ENCODE results near the gene PEX10. TPM values are rescaled to one million over a fixed set of nuclear protein-coding genes. Genes with fewer than 3 reads are reported as not detected.

PEX10 gene
- total and polyA plus RNA-seq, 10 of the 15 experiments (the other 5 are each of a cell fraction or from before 2014, with no cell fraction given) = 0.24 to 24.9 (median 16.8) TPM; not detected in 1

DNA sequence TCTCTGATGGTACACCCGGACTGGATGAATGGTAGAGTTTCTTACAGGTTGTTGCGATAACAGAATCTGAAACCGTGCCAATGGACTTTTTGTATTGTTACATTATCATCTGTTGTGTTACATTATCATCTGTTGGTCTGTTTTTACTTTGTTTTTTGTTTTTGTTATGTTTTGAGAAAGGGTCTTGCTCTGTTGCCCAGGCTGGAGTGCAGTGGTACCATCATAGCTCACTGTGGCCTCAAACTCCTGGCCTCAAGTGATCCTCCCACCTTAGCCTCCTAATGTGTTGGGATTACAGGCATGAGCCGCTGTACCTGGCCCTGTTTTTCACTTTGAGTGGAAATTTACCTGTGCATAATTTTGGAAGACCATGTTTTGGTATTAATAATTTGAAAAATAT lies 10.2 kb upstream of the PEX10 start:
- in situ Hi-C loops (cut with MboI) = no loop called here
- Histone ChIP-seq H3K27ac (ENCODE audit: control insufficient read depth, insufficient read depth) (no peak overlapping the region), H3K4me1 (ENCODE audit: control insufficient read depth, insufficient read depth, low read length) (no peaks in the 10 kb centered on the region), H3K4me2 (ENCODE audit: control insufficient read depth, insufficient read depth) (no peak overlapping the region), H3K79me2 (ENCODE audit: control insufficient read depth, insufficient read depth, low read length) (no peaks in the 10 kb centered on the region), H3K9ac (ENCODE audit: control insufficient read depth, insufficient read depth, low read length) (no peak overlapping the region), H3K4me3 (no peak overlapping the region), H3K27me3 (replicated peaks in 1 of 2; ENCODE audit: control insufficient read depth in 2 of 2, insufficient read depth in 2 of 2, low read length in 1 of 2) (no peaks in the 10 kb centered on the region), H3K36me3 (ENCODE audit: control insufficient read depth in 2 of 2, insufficient read depth in 2 of 2, low read length in 1 of 2) (no peaks in the 10 kb centered on the region), H2AFZ (ENCODE audit: control insufficient read depth, low read depth, low read length) (no peak overlapping the region), H3K9me3 (replicated peaks; ENCODE audit: control insufficient read depth, insufficient read depth, low read length) (peaks cover 2% of the 10 kb centered on the region; the same call in 1 of the 3 replicates), H4K20me1 (ENCODE audit: control insufficient read depth, insufficient read depth) (no peaks in the 10 kb centered on the region)
- ATAC-seq (no peak), DNase-seq (ENCODE audit: low read depth, low spot score) (no peak), FAIRE-seq (no peak)
- BruUV-seq (replicated peaks) = no TSS peak
- 36% methylated on average over 4 of the region's 4 CpGs for WGBS (ENCODE audit: insufficient coverage, insufficient replicate concordance, low lambda C conversion rate, missing lambda C conversion rate)
- intact Hi-C loops (cut with micrococcal nuclease; ENCODE audit: unreplicated experiment) = no loop called here
- ChIA-PET POLR2A (no interaction called here), SMC1A (ENCODE audit: uncharacterized antibody, unreplicated experiment) (no interaction called here), CTCF (no interaction called here), RAD21 (ENCODE audit: unreplicated experiment) (no interaction called here)
- TF ChIP-seq, protein P1, sequence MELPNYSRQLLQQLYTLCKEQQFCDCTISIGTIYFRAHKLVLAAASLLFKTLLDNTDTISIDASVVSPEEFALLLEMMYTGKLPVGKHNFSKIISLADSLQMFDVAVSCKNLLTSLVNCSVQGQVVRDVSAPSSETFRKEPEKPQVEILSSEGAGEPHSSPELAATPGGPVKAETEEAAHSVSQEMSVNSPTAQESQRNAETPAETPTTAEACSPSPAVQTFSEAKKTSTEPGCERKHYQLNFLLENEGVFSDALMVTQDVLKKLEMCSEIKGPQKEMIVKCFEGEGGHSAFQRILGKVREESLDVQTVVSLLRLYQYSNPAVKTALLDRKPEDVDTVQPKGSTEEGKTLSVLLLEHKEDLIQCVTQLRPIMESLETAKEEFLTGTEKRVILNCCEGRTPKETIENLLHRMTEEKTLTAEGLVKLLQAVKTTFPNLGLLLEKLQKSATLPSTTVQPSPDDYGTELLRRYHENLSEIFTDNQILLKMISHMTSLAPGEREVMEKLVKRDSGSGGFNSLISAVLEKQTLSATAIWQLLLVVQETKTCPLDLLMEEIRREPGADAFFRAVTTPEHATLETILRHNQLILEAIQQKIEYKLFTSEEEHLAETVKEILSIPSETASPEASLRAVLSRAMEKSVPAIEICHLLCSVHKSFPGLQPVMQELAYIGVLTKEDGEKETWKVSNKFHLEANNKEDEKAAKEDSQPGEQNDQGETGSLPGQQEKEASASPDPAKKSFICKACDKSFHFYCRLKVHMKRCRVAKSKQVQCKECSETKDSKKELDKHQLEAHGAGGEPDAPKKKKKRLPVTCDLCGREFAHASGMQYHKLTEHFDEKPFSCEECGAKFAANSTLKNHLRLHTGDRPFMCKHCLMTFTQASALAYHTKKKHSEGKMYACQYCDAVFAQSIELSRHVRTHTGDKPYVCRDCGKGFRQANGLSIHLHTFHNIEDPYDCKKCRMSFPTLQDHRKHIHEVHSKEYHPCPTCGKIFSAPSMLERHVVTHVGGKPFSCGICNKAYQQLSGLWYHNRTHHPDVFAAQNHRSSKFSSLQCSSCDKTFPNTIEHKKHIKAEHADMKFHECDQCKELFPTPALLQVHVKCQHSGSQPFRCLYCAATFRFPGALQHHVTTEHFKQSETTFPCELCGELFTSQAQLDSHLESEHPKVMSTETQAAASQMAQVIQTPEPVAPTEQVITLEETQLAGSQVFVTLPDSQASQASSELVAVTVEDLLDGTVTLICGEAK (IDR thresholded peaks at IDR 0.05; ENCODE audit: borderline replicate concordance) = no peak
- TF ChIP-seq, protein P2, sequence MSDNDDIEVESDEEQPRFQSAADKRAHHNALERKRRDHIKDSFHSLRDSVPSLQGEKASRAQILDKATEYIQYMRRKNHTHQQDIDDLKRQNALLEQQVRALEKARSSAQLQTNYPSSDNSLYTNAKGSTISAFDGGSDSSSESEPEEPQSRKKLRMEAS (IDR thresholded peaks at IDR 0.05; ENCODE audit: low read depth, low read length) = no peak
- TF ChIP-seq, protein P3, sequence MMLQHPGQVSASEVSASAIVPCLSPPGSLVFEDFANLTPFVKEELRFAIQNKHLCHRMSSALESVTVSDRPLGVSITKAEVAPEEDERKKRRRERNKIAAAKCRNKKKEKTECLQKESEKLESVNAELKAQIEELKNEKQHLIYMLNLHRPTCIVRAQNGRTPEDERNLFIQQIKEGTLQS (IDR thresholded peaks at IDR 0.05; ENCODE audit: borderline replicate concordance, extremely low read depth, low read depth, low read length) = no peak
- no peak for TF ChIP-seq RB1 (IDR thresholded peaks at IDR 0.05; ENCODE audit: borderline replicate concordance)
- TF ChIP-seq BMI1 (IDR thresholded peaks at IDR 0.05; ENCODE audit: borderline replicate concordance) = no peak
- TF ChIP-seq RCOR1 (conservative IDR thresholded peaks at IDR 0.05; ENCODE audit: low read depth, low read length) = no peak
- no peak for TF ChIP-seq BRCA1 (IDR thresholded peaks at IDR 0.05; ENCODE audit: low read depth, low read length)
- TF ChIP-seq ZNF217 (IDR thresholded peaks at IDR 0.05) = no peak
- TF ChIP-seq MEF2A (IDR thresholded peaks at IDR 0.05; ENCODE audit: insufficient read depth, low read depth, low read length) = no peak
- TF ChIP-seq ZSCAN29 (IDR thresholded peaks at IDR 0.05) = no peak
- TF ChIP-seq, protein P4, sequence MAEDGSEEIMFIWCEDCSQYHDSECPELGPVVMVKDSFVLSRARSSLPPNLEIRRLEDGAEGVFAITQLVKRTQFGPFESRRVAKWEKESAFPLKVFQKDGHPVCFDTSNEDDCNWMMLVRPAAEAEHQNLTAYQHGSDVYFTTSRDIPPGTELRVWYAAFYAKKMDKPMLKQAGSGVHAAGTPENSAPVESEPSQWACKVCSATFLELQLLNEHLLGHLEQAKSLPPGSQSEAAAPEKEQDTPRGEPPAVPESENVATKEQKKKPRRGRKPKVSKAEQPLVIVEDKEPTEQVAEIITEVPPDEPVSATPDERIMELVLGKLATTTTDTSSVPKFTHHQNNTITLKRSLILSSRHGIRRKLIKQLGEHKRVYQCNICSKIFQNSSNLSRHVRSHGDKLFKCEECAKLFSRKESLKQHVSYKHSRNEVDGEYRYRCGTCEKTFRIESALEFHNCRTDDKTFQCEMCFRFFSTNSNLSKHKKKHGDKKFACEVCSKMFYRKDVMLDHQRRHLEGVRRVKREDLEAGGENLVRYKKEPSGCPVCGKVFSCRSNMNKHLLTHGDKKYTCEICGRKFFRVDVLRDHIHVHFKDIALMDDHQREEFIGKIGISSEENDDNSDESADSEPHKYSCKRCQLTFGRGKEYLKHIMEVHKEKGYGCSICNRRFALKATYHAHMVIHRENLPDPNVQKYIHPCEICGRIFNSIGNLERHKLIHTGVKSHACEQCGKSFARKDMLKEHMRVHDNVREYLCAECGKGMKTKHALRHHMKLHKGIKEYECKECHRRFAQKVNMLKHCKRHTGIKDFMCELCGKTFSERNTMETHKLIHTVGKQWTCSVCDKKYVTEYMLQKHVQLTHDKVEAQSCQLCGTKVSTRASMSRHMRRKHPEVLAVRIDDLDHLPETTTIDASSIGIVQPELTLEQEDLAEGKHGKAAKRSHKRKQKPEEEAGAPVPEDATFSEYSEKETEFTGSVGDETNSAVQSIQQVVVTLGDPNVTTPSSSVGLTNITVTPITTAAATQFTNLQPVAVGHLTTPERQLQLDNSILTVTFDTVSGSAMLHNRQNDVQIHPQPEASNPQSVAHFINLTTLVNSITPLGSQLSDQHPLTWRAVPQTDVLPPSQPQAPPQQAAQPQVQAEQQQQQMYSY (CRISPR knock-in tag; IDR thresholded peaks at IDR 0.05) = no peak
- TF ChIP-seq, protein P5, sequence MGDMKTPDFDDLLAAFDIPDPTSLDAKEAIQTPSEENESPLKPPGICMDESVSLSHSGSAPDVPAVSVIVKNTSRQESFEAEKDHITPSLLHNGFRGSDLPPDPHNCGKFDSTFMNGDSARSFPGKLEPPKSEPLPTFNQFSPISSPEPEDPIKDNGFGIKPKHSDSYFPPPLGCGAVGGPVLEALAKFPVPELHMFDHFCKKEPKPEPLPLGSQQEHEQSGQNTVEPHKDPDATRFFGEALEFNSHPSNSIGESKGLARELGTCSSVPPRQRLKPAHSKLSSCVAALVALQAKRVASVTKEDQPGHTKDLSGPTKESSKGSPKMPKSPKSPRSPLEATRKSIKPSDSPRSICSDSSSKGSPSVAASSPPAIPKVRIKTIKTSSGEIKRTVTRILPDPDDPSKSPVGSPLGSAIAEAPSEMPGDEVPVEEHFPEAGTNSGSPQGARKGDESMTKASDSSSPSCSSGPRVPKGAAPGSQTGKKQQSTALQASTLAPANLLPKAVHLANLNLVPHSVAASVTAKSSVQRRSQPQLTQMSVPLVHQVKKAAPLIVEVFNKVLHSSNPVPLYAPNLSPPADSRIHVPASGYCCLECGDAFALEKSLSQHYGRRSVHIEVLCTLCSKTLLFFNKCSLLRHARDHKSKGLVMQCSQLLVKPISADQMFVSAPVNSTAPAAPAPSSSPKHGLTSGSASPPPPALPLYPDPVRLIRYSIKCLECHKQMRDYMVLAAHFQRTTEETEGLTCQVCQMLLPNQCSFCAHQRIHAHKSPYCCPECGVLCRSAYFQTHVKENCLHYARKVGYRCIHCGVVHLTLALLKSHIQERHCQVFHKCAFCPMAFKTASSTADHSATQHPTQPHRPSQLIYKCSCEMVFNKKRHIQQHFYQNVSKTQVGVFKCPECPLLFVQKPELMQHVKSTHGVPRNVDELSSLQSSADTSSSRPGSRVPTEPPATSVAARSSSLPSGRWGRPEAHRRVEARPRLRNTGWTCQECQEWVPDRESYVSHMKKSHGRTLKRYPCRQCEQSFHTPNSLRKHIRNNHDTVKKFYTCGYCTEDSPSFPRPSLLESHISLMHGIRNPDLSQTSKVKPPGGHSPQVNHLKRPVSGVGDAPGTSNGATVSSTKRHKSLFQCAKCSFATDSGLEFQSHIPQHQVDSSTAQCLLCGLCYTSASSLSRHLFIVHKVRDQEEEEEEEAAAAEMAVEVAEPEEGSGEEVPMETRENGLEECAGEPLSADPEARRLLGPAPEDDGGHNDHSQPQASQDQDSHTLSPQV (IDR thresholded peaks at IDR 0.05) = no peak
